ENCODE measurements around the gene TP53I3. TPM values are rescaled to one million over a fixed set of nuclear protein-coding genes. Genes with fewer than 3 reads are reported as not detected.

TP53I3 gene, protein sequence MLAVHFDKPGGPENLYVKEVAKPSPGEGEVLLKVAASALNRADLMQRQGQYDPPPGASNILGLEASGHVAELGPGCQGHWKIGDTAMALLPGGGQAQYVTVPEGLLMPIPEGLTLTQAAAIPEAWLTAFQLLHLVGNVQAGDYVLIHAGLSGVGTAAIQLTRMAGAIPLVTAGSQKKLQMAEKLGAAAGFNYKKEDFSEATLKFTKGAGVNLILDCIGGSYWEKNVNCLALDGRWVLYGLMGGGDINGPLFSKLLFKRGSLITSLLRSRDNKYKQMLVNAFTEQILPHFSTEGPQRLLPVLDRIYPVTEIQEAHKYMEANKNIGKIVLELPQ
- total RNA-seq (2022) (13.9 TPM in 2 replicates), Bru-seq, nascent RNA (percentile 58 among the genes with signal in this experiment), BruChase-seq, experiment 1, labeled RNA remaining after a 6-hour chase (percentile 57 among the genes with signal in this experiment), BruChase-seq, experiment 2, labeled RNA remaining after a 2-hour chase (percentile 54 among the genes with signal in this experiment)
- long read RNA-seq, transcript TP53I3-202 (6 exons, 1,635 nt), result major isoform, 8 of 41 reads
- long read RNA-seq, partial matches to known transcripts, result 2 of 41 reads
- long read RNA-seq, other reads (novel, unspliced or antisense), result 22 of 41 reads

DNA sequence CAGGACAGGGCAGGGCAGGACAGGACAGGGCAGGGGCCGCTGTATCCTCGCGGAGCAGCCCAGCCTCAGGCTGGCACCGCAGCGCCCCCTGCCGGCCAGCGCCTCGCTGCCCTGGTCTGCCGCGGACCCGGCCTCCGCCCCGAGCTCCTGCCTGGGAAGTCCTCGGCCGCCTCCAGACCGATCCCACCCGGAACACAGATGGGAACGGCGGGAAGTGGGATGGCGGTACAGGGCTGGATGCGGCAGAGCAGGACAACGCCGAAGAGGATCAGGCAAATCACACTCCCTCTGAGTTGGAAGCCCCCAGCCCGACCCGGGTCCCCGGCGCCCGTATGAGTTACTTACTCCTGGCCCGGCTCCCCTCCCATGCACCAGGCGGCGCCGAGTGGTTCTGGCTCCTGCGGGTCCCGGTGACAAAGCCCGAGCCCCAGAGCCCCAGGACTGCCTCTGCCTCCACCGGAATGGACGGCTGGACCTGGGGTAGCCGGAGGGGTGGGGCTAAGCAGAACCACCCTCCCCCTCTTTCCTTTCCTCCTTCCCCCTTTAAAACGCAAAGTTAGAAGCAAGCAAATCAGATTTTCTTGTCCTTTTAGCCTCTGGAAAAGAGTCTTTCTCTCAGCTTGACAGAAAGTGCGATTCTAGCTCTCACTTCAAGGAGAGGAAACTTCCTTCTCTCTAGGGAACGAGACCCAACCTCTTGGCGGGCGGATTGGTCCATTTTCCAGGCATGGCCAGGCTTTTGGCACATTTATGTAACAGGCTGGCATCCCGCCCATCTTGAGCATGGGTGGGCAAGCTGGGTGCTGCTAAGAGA lies at the start of gene TP53I3:
Gene TP53I3 (minus strand): TSS at position 449 of the 814 bp plus-strand sequence. CDS start 508 bp downstream, outside the sequence.
- intact Hi-C loops (cut with micrococcal nuclease; ENCODE audit: unreplicated experiment), result loop anchor here (1.0 kb wide), 2 partner anchors 96 to 260 kb away; no protein-coding TSS in a partner anchor
- peaks cover 10% of the 10 kb centered on the region for H3K4me1 Mint-ChIP-seq (ENCODE audit: low read depth, unreplicated experiment)
- no peaks in the 10 kb centered on the region for H3K9me3 Mint-ChIP-seq (ENCODE audit: low read depth, unreplicated experiment)
- no peaks in the 10 kb centered on the region for H3K27me3 Mint-ChIP-seq (ENCODE audit: unreplicated experiment)
- no TSS peak for BruUV-seq (replicated peaks)
- peaks cover 40% of the 10 kb centered on the region for H3K36me3 Mint-ChIP-seq (ENCODE audit: insufficient read depth, unreplicated experiment)
- peak within 1 kb of the TSS; percentile 80 for H3K27ac Mint-ChIP-seq (ENCODE audit: unreplicated experiment)
- TF ChIP-seq, protein P1, sequence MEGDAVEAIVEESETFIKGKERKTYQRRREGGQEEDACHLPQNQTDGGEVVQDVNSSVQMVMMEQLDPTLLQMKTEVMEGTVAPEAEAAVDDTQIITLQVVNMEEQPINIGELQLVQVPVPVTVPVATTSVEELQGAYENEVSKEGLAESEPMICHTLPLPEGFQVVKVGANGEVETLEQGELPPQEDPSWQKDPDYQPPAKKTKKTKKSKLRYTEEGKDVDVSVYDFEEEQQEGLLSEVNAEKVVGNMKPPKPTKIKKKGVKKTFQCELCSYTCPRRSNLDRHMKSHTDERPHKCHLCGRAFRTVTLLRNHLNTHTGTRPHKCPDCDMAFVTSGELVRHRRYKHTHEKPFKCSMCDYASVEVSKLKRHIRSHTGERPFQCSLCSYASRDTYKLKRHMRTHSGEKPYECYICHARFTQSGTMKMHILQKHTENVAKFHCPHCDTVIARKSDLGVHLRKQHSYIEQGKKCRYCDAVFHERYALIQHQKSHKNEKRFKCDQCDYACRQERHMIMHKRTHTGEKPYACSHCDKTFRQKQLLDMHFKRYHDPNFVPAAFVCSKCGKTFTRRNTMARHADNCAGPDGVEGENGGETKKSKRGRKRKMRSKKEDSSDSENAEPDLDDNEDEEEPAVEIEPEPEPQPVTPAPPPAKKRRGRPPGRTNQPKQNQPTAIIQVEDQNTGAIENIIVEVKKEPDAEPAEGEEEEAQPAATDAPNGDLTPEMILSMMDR (IDR thresholded peaks at IDR 0.05; ENCODE audit: unreplicated experiment), result peak; percentile 98
- peak within 1 kb of the TSS; percentile 86 for H3K4me3 Mint-ChIP-seq (ENCODE audit: low read depth, unreplicated experiment)
- CTCF ChIA-PET, result interaction anchor here (0.5 to 2.0 kb wide), 12 partner anchors 8 to 718 kb away, joined by 3 to 15 read pairs (median 4); partner anchors contain the start of genes ATAD2B, FAM228B, PFN4 and SF3B6
- peak; percentile 97 for DNase-seq

DNA sequence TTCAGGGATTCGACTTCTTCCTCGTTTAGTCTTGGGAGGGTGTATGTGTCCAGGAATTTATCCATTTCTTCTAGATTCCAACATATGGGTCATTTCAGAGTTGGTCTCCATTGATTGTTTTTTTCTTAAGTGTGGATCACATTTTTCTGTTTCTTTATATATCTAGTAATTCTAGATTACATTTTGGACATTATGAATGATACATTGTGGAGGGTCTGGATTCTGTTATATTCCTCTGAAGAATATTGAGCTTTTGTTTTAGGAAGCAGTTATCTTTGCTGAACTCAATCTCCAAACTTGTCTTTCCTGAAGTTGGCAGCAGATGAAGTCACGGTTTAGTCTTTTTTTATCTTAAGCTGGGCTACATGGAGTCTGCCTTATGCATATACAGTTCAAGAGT lies 47.9 kb upstream of the TP53I3 start:
- CTCF ChIA-PET, result no interaction called here

DNA sequence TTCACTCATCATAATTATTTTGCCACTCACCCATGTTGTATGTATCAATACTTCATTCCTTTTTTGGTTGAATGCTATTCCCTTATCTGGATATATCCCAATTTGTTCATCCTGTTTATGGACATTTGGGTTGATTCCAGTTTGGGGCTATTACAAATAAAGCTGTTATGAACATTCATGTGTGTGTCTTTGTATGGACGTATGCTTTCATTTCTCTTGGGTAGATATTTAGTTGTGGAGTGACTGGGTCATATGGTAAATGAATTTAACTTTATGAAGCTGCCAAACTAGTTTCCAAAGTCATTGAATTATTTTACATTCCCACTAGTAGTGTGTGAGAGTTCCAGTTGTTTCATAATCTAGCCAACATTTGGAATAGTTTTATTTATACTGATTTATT lies 41.3 kb upstream of the TP53I3 start:
- no TSS peak for BruUV-seq (replicated peaks)
- Mint-ChIP-seq H3K36me3 (ENCODE audit: insufficient read depth, unreplicated experiment) (peaks cover 20% of the 10 kb centered on the region), H3K4me1 (ENCODE audit: low read depth, unreplicated experiment) (peaks cover 13% of the 10 kb centered on the region), H3K9me3 (ENCODE audit: low read depth, unreplicated experiment) (no peaks in the 10 kb centered on the region), H3K27me3 (ENCODE audit: unreplicated experiment) (no peaks in the 10 kb centered on the region), H3K4me3 (ENCODE audit: low read depth, unreplicated experiment) (no peak overlapping the region), H3K27ac (ENCODE audit: unreplicated experiment) (no peak overlapping the region)
- TF ChIP-seq, protein P1 (IDR thresholded peaks at IDR 0.05; ENCODE audit: unreplicated experiment), result no peak
- intact Hi-C loops (cut with micrococcal nuclease; ENCODE audit: unreplicated experiment), result no loop called here
- DNase-seq, result no peak
- CTCF ChIA-PET, result interaction anchor here (0.7 kb wide), 1 partner anchor 451 kb away, joined by 6 read pairs; no protein-coding TSS in a partner anchor

More for the DNA sequence above, 47.9 kb upstream of the TP53I3 start:
- intact Hi-C loops (cut with micrococcal nuclease; ENCODE audit: unreplicated experiment), result no loop called here
- no peak for DNase-seq
- no TSS peak for BruUV-seq (replicated peaks)
- no peaks in the 10 kb centered on the region for H3K27me3 Mint-ChIP-seq (ENCODE audit: unreplicated experiment)
- no peaks in the 10 kb centered on the region for H3K9me3 Mint-ChIP-seq (ENCODE audit: low read depth, unreplicated experiment)
- no peaks in the 10 kb centered on the region for H3K36me3 Mint-ChIP-seq (ENCODE audit: insufficient read depth, unreplicated experiment)
- no peak overlapping the region for H3K4me3 Mint-ChIP-seq (ENCODE audit: low read depth, unreplicated experiment)
- no peak overlapping the region for H3K27ac Mint-ChIP-seq (ENCODE audit: unreplicated experiment)
- H3K4me1 Mint-ChIP-seq (ENCODE audit: low read depth, unreplicated experiment), result no peaks in the 10 kb centered on the region
- TF ChIP-seq, protein P1 (IDR thresholded peaks at IDR 0.05; ENCODE audit: unreplicated experiment), result no peak
